ENCODE results near the gene MLEC. TPM values are rescaled to one million over a fixed set of nuclear protein-coding genes. Genes with fewer than 3 reads are reported as not detected.

MLEC gene
- total RNA-seq (2021), result 181 TPM in 2 replicates
- long read RNA-seq, full-length matches to known transcripts, result 5 of 94 reads
- long read RNA-seq, partial matches to known transcripts, result 0 of 94 reads
- long read RNA-seq, other reads (novel, unspliced or antisense), result 89 of 94 reads

GRCh38 chr12:120686690-120687577 lies at the start of gene MLEC:
TSS of gene MLEC (plus strand) at chr12:120687149. CDS start at chr12:120687297, 148 bp downstream.
- Histone ChIP-seq H4K91ac (ENCODE audit: insufficient read length, low read depth, low read length) (no peak within 1 kb of the TSS), H4K5ac (ENCODE audit: insufficient read length, low read depth, low read length) (no peak within 1 kb of the TSS), H3K79me1 (ENCODE audit: insufficient read depth, low read depth, low read length, poor library complexity, severe bottlenecking) (no peaks in the 10 kb centered on the region), H3K23ac (ENCODE audit: insufficient read length, low read depth, low read length) (no peak within 1 kb of the TSS), H2BK15ac (ENCODE audit: low read depth, low read length) (no peak within 1 kb of the TSS), H3T11ph (ENCODE audit: low read length) (no peak within 1 kb of the TSS), H3K56ac (ENCODE audit: insufficient read length, low read depth, low read length) (no peak within 1 kb of the TSS), H2BK20ac (ENCODE audit: low read depth, low read length, poor library complexity, severe bottlenecking) (no peak within 1 kb of the TSS), H3K27me3 (ENCODE audit: insufficient read depth, low read length) (no peaks in the 10 kb centered on the region), H4K20me1 (ENCODE audit: control insufficient read depth, insufficient read depth, insufficient read length) (no peaks in the 10 kb centered on the region), H3K23me2 (ENCODE audit: insufficient read length, low read depth, low read length, poor library complexity, severe bottlenecking) (peaks cover 14% of the 10 kb centered on the region), H2BK120ac (ENCODE audit: low read depth, low read length, poor library complexity, severe bottlenecking) (no peak within 1 kb of the TSS), H4K8ac (replicated peaks; ENCODE audit: insufficient read length, low read depth, low read length) (no peak within 1 kb of the TSS), H2BK12ac (ENCODE audit: insufficient read length, low read depth, low read length) (no peak within 1 kb of the TSS), H3K9me3 (ENCODE audit: control insufficient read depth, low read depth, low read length) (no peaks in the 10 kb centered on the region), H2AFZ (ENCODE audit: low read length) (peak within 1 kb of the TSS; percentile 23), H3K4ac (ENCODE audit: low read depth, low read length) (no peak within 1 kb of the TSS), H2BK5ac (ENCODE audit: insufficient read length, low read length) (no peak within 1 kb of the TSS), H3K4me1 (ENCODE audit: insufficient read depth, low read length) (peaks cover 5% of the 10 kb centered on the region; the same call in 1 of the 2 replicates), H3K14ac (ENCODE audit: insufficient read depth, low read length) (peak within 1 kb of the TSS; percentile 79), H3K27ac (ENCODE audit: insufficient read length, low read depth, low read length) (peak within 1 kb of the TSS; percentile 14), H2AK5ac (ENCODE audit: insufficient read length, low read length) (no peak within 1 kb of the TSS), H3K4me2 (ENCODE audit: insufficient read depth, insufficient read length, low read length) (peak within 1 kb of the TSS; percentile 97), H3K18ac (ENCODE audit: insufficient read length, low read depth, low read length) (peak within 1 kb of the TSS; percentile 68), H3K79me2 (ENCODE audit: insufficient read depth, low read length) (peaks cover 34% of the 10 kb centered on the region), H3K9ac (ENCODE audit: extremely low read depth, insufficient read length, low read length) (peak within 1 kb of the TSS; percentile 82)
- H3K27me3 Mint-ChIP-seq (ENCODE audit: low read depth), result no peaks in the 10 kb centered on the region; the same call in 1 of the 2 replicates
- TF ChIP-seq CTCF (conservative IDR thresholded peaks at IDR 0.05), result peak; percentile 16; the same call in 1 of the 3 replicates
- peak within 1 kb of the TSS; percentile 96 to 99 (median 97) for H3K27ac Mint-ChIP-seq
- H3K4me1 Mint-ChIP-seq, result peaks cover 32 to 38% of the 10 kb centered on the region in 2 experiments
- no peaks in the 10 kb centered on the region for H3K9me3 Mint-ChIP-seq
- WGBS (ENCODE audit: extremely low coverage, insufficient read length, low lambda C conversion rate), result no CpG with 5 or more reads among the region's 84 CpGs
- peaks cover 0 to 4% (median 0%) of the 10 kb centered on the region in 3 experiments; a peak in 1 of 7 replicates for H3K36me3 Mint-ChIP-seq (ENCODE audit: insufficient read depth in 1 of 3, low read depth in 3 of 3)
- DNase-seq, result peak; percentile 99
- H3K4me3 Mint-ChIP-seq, result peak within 1 kb of the TSS; percentile 89 to 96
